ENCODE measurements around the gene LAGE3.

DNA sequence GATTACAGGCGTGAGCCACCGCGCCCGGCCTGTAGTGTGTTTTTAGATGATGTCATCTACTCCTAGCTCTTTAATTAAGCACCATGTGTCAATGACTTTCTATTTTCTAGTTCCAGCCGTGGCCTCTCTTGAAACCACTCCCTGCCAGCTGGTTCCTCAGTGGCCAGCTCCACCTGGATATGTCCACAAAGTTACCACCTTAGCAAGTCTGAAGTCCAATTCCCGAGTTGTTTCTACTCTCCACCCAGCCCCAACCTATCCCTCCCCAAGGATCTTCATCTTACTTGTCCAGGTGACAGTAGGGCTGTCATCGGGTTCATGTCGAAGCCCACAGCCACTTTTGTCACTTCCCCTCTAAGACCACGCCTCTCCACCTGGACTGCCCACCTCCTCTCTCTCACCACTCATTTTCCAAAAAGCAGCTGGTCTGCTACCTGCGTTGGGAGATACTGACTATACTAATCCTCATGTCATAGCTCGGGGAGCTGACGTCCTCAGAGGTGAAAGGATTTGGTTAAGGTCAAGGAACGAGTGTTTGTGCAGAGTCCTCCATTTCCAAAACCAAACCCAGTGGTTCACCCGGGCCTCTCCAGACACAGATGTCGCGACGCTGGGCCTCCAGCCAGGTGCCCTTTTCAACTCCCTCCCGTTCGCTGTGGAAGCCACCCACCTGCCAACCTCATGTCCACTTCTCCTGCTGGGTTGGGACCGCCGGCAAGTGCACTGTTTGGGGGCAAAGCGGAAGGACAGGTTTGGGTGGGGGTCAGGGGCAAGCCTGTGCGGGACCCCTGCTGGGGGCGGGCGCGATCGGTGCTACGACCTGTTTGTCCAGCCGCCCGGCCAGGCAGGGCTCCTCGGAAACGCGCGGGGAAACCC, 36.2 kb upstream of the LAGE3 start:
- TF ChIP-seq, protein P1, sequence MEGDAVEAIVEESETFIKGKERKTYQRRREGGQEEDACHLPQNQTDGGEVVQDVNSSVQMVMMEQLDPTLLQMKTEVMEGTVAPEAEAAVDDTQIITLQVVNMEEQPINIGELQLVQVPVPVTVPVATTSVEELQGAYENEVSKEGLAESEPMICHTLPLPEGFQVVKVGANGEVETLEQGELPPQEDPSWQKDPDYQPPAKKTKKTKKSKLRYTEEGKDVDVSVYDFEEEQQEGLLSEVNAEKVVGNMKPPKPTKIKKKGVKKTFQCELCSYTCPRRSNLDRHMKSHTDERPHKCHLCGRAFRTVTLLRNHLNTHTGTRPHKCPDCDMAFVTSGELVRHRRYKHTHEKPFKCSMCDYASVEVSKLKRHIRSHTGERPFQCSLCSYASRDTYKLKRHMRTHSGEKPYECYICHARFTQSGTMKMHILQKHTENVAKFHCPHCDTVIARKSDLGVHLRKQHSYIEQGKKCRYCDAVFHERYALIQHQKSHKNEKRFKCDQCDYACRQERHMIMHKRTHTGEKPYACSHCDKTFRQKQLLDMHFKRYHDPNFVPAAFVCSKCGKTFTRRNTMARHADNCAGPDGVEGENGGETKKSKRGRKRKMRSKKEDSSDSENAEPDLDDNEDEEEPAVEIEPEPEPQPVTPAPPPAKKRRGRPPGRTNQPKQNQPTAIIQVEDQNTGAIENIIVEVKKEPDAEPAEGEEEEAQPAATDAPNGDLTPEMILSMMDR (IDR thresholded peaks at IDR 0.05), result no peak
- TF ChIP-seq POLR2A (IDR thresholded peaks at IDR 0.05), result no peak

Measured in ovary (tissue), 3 donors.